MM.1S (cell line): ENCODE measurements around the gene RGS6.

Experiments used
- EZH2 ChIP-seq: fragments of 300-600 bp; sonication (generic); optimal IDR thresholded peaks from 2 replicates; pipeline ENCODE3; 2017; ENCODE audit warnings: low read depth, mild to moderate bottlenecking, antibody characterized with exemption, low read length, mixed read lengths
- EZH2phosphoT487 ChIP-seq: fragments of 300-600 bp; sonication (generic); IDR thresholded peaks from 2 replicates; pipeline ENCODE4 v1.6.1; 2018; ENCODE audit warnings: antibody characterized with exemption, low read length
- TF ChIP-seq, protein P1 (sequence below): fragments of 300-600 bp; sonication (generic); IDR thresholded peaks from 2 replicates; pipeline ENCODE4 v1.5.1; 2016; ENCODE audit warnings: antibody characterized with exemption, low read length, mixed read lengths

DNA sequence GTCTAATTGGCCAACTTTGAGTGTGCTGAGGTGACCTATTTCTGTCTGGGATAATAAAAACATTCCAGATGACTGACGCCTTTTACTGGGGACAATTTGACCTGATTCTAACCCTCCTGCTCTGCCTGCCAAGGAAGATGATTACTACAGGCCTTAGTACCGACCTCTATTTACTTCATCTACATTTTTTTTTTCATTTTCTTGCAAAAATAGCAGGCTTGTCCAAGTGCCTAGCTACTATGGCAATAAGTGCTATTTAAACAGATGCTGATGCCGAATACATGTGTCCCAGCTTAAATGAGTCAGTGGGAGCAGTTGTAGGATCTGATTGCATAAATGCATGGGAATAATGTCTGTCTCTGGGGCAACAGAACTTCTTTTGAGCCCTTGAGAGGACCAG is 254.3 kb downstream of the RGS6 start:
- TF ChIP-seq, protein P1, sequence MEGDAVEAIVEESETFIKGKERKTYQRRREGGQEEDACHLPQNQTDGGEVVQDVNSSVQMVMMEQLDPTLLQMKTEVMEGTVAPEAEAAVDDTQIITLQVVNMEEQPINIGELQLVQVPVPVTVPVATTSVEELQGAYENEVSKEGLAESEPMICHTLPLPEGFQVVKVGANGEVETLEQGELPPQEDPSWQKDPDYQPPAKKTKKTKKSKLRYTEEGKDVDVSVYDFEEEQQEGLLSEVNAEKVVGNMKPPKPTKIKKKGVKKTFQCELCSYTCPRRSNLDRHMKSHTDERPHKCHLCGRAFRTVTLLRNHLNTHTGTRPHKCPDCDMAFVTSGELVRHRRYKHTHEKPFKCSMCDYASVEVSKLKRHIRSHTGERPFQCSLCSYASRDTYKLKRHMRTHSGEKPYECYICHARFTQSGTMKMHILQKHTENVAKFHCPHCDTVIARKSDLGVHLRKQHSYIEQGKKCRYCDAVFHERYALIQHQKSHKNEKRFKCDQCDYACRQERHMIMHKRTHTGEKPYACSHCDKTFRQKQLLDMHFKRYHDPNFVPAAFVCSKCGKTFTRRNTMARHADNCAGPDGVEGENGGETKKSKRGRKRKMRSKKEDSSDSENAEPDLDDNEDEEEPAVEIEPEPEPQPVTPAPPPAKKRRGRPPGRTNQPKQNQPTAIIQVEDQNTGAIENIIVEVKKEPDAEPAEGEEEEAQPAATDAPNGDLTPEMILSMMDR, result no peak
- no peak for TF ChIP-seq EZH2
- TF ChIP-seq EZH2phosphoT487, result no peak
